ENCODE data around the gene MARCHF5.
A peak's percentile ranks its signal among the peaks of the same experiment; 100 is the strongest.
"Not testable (repeated sequence)": the region's sequence is repeated elsewhere in the genome, so short reads cannot be mapped to it uniquely, and the experiment has no call there.

MARCHF5 gene

GRCh38 chr10:92393173-92393572, 102.2 kb downstream of the MARCHF5 start:
- DNase-seq, result not testable (repeated sequence)

- DNase-seq, result no peak
These were observed 104.3 kb downstream of the MARCHF5 start for GRCh38 chr10:92395271-92395670.

GRCh38 chr10:92402234-92402633, 111.3 kb downstream of the MARCHF5 start:
- DNase-seq, result peak; percentile 17

Measured in islet precursor cell (in vitro differentiated cells).